Progenitor cell of endocrine pancreas (in vitro differentiated cells): Measurements from ENCODE around the gene SFSWAP. TPM values are rescaled to one million over a fixed set of nuclear protein-coding genes. Genes with fewer than 3 reads are reported as not detected.

ENCODE experiments used
- DNase-seq: peaks from one replicate; pipeline ENCODE4 v3.0.0; 2021; ENCODE audit warnings: low spot score; ENCODE audit not compliant: unreplicated experiment
- H3K27ac Mint-ChIP-seq: 2 replicates; pipeline ENCODE4 v1.8.0; 2021; ENCODE audit warnings: mild to moderate bottlenecking, moderate library complexity, mixed read lengths
- H3K27me3 Mint-ChIP-seq: 2 replicates; pipeline ENCODE4 v1.8.0; 2021; ENCODE audit warnings: mixed read lengths
- H3K36me3 Mint-ChIP-seq: 2 replicates; pipeline ENCODE4 v1.8.0; 2022; ENCODE audit warnings: mixed read lengths; ENCODE audit not compliant: insufficient read depth
- H3K4me1 Mint-ChIP-seq: 2 replicates; pipeline ENCODE4 v1.8.0; 2021; ENCODE audit warnings: low read depth, mixed read lengths
- H3K4me3 Mint-ChIP-seq: 2 replicates; pipeline ENCODE4 v1.8.0; 2021; ENCODE audit warnings: low read depth, mild to moderate bottlenecking, moderate library complexity, mixed read lengths
- H3K9me3 Mint-ChIP-seq: 2 replicates; pipeline ENCODE4 v1.8.0; 2021; ENCODE audit warnings: low read depth, mixed read lengths
- CTCF ChIP-seq: fragments of 200-600 bp; sonication (generic); IDR thresholded peaks from one replicate; pipeline ENCODE4 v1.5.0; 2021; ENCODE audit warnings: antibody characterized with exemption, mild to moderate bottlenecking; ENCODE audit not compliant: unreplicated experiment
- total RNA-seq: library from RNA; stranded (reverse); gene quantifications from 2 replicates; pipeline ENCODE4 v1.2.1, GENCODE V29; 2021

Gene SFSWAP
- total RNA-seq, 1 donor from 2014 or later, result 62.1 TPM

- Mint-ChIP-seq H3K4me3 (no peak overlapping the region), H3K27me3 (peaks cover 41% of the 10 kb centered on the region), H3K36me3 (no peaks in the 10 kb centered on the region), H3K4me1 (no peaks in the 10 kb centered on the region), H3K27ac (no peak overlapping the region), H3K9me3 (no peaks in the 10 kb centered on the region)
- no peak for DNase-seq
- no peak for TF ChIP-seq CTCF
Observed at GRCh38 chr12:131825146-131825892, 114.4 kb downstream of the SFSWAP start.

GRCh38 chr12:131826097-131826928 lies 115.4 kb downstream of the SFSWAP start:
- Mint-ChIP-seq H3K4me1 (no peaks in the 10 kb centered on the region), H3K36me3 (no peaks in the 10 kb centered on the region), H3K4me3 (peak overlapping the region; percentile 40), H3K27me3 (peaks cover 46% of the 10 kb centered on the region), H3K27ac (no peak overlapping the region), H3K9me3 (no peaks in the 10 kb centered on the region)
- DNase-seq, result no peak
- no peak for TF ChIP-seq CTCF

GRCh38 chr12:131827961-131828534 lies 117.2 kb downstream of the SFSWAP start, which contains the start of gene MMP17:
TSS of gene MMP17 (plus strand) at chr12:131828393. CDS start at chr12:131828495, 102 bp downstream.
- no peak for DNase-seq
- H3K4me3 Mint-ChIP-seq, result peak within 1 kb of the TSS; percentile 51
- H3K36me3 Mint-ChIP-seq, result no peaks in the 10 kb centered on the region
- no peak within 1 kb of the TSS for H3K27ac Mint-ChIP-seq
- peak; percentile 8 for TF ChIP-seq CTCF
- no peaks in the 10 kb centered on the region for H3K4me1 Mint-ChIP-seq
- H3K27me3 Mint-ChIP-seq, result peaks cover 49% of the 10 kb centered on the region
- no peaks in the 10 kb centered on the region for H3K9me3 Mint-ChIP-seq

GRCh38 chr12:131828671-131829355 lies 117.9 kb downstream of the SFSWAP start:
- H3K4me1 Mint-ChIP-seq, result no peaks in the 10 kb centered on the region
- DNase-seq, result no peak
- H3K4me3 Mint-ChIP-seq, result peak overlapping the region; percentile 51
- H3K27ac Mint-ChIP-seq, result no peak overlapping the region
- no peaks in the 10 kb centered on the region for H3K9me3 Mint-ChIP-seq
- peaks cover 56% of the 10 kb centered on the region for H3K27me3 Mint-ChIP-seq
- no peaks in the 10 kb centered on the region for H3K36me3 Mint-ChIP-seq
- no peak for TF ChIP-seq CTCF

- Mint-ChIP-seq H3K9me3 (no peaks in the 10 kb centered on the region), H3K4me3 (peak overlapping the region; percentile 51), H3K4me1 (no peaks in the 10 kb centered on the region), H3K36me3 (no peaks in the 10 kb centered on the region), H3K27me3 (peaks cover 54% of the 10 kb centered on the region), H3K27ac (no peak overlapping the region)
- DNase-seq, result no peak
- TF ChIP-seq CTCF, result no peak
Observed at GRCh38 chr12:131829356-131829747, 118.5 kb downstream of the SFSWAP start.
